OCI-M2 (cell line): ENCODE results near the gene ERP44.
"Not testable (repeated sequence)": the region's sequence is repeated elsewhere in the genome, so short reads cannot be mapped to it uniquely, and the experiment has no call there.

Source experiments
- DNase-seq: peaks from one replicate; lab custom pipeline; 2025; ENCODE audit not compliant: unreplicated experiment; lab: John Stamatoyannopoulos, UW

The ERP44 gene

DNA sequence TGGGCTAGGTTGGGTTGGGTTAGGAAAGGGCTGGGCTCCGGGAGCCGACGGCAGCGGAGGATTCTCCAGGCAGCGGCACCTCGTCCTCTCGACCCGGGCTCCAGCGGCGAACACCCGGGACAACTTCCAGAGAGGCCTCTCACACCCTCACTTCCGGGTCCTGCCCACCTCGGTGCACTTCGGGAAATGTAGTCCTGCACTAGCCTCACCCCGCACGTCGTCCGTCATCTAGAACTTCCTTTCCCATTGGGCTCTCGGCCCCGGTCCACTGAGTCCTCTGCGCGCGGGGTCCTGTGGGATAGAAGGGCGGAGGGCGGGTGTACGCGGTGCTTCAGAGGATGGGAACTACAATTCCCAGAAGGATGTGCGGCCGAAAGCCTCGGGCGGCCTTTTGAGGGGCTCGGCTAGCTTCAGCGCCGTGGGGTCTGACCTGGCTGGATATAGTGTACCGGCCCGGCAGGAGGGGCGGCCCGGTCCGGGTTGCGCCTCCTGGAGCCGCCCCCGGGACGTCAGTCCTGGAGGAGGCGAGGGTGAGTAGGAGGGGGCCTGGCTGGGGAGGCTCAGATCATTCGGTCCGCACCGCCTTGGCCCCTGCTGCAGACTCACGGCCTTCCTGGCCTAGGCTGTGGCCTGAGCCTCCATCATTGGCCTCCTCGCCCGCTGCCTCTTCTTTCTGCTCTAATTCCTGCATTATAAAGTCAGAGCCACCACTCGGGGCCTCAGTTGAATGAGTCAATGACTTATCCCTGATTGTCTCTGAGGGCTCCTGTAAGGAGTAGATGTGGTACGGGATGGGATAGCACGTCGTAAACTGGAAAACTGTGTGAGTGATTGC, at the start of gene ERP44, which contains the start of gene INVS:
Gene ERP44 (minus strand): TSS at position 114 of the 835 bp plus-strand sequence. CDS start 160 bp downstream, outside the sequence.
Gene INVS (plus strand): TSS at position 357 of the 835 bp plus-strand sequence. CDS start 5,279 bp downstream, outside the sequence.
- peak; percentile 61 for DNase-seq

DNA sequence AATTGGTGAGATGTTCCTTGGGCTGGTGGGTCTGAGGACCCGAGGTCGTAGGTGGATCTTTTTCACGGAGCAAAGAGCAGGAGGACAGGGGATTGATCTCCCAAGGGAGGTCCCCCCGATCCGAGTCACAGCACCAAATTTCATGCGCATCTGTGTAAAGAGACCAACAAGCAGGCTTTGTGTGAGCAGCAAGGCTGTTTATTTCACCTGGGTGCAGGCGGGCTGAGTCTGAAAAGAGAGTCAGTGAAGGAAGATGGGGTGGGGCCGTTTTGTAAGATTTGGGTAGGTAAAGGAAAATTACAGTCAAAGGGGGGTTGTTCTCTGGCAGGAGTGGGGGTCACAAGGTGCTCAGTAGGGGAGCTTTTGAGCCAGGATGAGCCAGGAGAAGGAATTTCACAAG, 47.2 kb upstream of the ERP44 start:
- not testable (repeated sequence) for DNase-seq

DNA sequence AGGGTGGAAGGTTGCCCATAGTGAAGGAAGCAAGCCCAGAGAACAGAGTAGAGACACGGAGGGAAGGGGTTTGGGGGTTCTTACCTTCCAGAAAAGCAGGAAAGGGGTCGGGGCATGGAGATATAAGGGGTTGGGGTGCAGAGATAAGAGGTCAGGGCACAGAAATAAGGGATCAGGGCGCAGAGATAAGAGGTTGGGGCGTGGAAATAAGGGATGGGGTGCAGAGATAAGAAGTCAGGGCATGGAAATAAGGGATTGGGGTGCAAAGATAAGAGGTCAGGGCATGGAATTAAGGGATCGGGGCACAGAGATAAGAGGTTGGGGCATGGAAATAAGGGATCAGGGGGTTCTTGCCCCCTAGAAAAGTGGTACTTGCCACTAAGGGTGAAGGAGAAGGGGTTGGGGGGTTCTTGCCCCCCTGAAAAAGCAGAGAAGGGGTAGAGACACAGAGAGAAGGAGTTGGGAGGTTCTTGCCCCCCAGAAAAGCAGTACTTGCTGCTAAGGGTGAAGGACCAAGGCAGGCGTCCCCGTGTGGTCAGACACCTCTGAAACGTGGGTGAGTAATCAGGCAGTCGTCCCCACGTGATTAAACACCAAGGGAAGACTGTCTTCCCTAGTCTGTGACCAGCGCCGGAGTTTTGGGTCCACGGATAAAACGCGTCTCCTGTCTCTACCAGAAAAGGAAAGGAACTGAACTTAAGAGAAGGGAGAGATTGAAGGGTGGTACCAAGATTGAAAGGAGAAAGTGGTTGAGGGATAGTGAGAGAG, 46.6 kb upstream of the ERP44 start:
- DNase-seq, result not testable (repeated sequence)

DNA sequence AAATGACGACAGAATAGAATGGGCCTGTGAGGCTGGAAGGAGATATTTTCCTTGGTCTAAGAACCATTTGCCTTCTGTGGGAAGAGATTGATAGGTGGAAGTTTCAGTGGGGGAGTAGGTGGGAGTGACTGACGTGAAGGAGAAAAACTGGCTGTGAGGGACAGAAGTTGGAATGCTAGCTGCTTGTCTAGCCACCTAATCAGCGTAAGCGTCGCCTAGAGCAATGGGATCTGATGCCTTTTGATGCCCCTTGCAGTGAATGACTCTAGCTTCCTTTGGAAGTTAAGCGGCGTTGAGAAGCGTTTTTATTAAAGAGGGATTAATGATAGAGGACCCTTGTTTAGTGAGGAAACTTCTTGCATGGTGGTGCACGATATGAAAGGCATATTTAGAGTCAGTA, 43.1 kb upstream of the ERP44 start:
- DNase-seq, result not testable (repeated sequence)

DNA sequence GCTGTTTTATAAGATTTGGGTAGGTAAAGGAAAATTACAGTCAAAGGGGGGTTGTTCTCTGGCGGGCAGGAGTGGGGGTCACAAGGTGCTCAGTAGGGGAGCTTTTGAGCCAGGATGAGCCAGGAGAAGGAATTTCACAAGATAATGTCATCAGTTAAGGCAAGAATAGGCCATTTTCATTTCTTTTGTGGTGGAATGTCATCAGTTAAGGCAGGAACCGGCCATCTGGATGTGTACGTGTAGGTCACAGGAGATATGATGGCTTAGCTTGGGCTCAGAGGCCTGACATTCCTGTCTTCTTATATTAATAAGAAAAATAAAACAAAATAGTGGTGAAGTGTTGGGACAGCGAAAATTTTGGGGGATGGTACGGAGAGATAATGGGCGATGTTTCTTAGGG, 41.5 kb upstream of the ERP44 start:
- DNase-seq, result not testable (repeated sequence)

DNA sequence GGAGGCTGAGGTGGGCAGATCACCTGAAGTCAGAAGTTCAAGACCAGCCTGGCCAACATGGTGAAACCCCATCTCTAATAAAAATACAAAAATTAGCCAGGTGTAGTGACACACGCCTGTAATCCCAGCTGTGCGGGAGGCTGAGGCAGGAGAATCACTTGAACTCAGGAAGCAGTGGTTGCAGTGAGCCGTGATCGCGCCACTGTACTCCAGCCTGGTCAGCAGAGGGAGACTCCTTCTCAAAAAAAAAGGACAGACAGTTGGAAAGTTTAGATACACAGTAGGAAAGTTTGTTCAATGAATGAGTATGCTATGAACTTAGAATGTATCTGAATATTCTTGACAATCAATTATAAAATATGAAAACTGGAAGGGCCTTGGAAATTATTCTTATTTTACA, 38.0 kb upstream of the ERP44 start:
- DNase-seq, result not testable (repeated sequence)

DNA sequence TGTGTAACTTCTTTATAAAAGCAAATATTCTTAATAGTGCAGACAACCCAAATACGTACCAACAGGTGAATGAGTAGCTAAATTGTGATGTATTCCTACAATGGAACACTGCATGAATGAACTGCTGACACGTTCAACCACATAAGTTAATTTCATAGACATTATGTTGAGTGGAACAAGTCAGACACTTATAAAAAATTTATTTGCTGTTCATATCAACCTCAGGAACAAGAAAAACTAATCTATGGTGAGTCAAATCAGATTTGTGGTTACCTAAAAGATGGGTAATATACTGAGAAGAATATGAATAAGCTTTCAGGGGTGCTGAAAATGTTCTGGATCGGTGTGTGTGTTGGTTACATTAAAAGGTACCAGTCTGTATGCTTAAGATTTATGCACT, 35.9 kb upstream of the ERP44 start:
- DNase-seq, result no peak

DNA sequence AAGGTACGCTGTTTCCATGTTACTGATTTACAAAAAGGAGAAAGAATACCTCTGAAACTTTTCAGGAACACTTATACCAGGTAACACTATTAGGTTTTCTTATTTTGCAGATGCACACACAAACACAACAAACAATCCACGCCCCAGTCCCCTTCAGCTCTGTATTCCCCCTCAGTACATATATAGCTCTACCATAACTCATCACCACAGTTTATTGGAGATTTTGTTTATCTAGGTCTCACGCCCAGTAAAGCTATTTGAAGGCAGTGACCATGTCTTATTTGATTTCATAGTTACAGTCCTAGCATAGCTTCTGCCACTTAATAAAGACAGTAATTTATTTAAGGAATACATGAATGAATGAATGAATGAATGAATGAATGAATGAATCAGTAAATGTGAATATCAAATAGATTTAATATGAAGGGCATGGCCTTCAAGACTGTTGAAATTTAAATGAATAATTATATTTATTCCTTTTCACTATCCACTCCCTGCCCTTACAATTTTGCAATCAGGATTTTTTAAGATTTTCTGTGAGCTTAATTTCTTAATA, 33.2 kb upstream of the ERP44 start:
- no peak for DNase-seq

DNA sequence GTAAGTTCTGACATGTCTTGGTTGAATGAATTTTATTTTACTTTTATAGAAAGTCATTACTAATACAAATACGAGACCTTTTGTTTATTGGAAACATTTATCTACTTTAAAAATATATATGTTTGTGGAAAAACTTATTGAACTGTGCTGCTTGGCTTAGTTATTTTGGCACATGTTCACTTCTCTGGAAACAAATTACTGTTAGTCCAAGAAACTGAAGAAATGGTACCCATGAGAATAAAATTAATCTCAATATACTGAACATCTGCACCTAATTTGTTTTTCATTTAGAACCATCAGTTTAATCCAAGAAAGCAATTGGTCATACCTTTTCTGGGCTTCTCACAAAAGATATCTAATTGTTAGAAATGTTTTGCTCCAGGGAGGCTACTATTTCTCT, 32.4 kb upstream of the ERP44 start:
- DNase-seq, result no peak

DNA sequence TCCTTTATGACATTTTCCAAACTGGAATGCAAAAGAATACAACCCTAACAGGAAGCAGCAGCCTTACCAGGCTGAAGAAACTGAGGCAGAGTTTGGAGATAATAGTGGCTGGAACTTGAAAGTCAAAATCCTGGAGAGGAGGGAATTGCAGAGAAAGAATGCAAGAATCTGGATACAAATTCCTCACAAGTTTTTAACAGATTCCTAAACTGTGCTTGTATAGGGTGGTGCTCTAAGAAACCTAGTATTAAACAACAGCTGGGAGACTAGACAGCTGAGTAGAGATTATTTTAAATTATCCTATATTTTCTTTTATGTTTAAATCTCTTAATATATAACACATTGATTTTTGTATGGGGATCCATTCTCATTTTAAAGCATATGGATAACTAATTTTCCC, 31.0 kb upstream of the ERP44 start:
- no peak for DNase-seq

DNA sequence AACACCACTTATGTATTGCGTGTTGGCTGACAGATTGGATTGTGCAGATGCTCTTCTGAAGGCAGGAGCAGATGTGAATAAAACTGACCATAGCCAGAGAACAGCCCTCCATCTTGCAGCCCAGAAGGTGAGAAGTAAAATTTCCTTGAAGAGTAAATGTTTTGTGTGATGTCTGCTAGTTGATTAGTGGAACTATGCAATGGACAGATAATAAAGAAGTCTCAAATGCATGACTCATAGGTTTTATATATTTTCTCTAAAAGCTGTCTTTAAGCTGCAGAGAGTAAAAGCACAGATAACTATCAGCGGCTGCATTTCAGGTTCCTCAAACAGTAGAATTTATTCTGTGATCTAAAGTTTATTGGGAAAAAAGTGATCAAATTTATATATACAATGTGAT, 27.6 kb upstream of the ERP44 start:
- DNase-seq, result no peak

DNA sequence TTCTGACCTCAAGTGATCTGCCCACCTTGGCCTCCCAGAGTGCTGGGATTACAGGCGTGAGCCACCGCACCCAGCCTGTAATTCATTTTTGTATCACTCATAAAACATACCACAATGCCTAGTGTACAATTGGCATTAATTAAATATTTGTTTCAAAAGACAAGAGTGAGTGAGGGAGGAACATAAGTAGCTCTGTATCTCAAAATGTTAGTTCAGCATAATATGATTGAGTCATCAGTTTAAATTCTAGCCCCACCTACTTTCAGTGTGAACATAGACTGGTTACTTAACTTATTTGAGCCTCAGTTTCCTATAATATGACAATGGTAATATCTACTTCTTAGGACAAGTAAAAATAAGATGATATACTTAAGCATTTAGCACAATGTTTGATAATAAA, 27.1 kb upstream of the ERP44 start:
- DNase-seq, result no peak

DNA sequence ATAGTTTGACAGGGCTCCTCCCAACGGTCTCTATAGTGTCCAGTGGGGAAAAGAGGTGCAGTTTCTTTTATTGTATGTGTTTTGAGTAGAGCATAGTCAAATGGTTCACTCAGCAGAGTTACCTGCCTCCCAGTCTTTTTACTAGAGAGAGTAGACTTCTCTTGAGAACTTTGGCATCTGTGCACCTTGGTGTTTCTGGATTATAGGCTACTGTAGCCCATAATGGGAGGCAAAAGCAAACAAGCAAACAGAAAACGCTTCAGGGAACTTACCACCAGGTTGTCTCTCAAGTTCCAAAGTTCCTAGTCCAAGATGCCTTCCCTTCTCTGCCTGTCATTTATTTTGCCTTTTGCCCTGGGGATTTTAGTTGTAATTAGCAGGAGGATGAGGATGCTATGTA, 26.4 kb upstream of the ERP44 start:
- DNase-seq, result no peak

DNA sequence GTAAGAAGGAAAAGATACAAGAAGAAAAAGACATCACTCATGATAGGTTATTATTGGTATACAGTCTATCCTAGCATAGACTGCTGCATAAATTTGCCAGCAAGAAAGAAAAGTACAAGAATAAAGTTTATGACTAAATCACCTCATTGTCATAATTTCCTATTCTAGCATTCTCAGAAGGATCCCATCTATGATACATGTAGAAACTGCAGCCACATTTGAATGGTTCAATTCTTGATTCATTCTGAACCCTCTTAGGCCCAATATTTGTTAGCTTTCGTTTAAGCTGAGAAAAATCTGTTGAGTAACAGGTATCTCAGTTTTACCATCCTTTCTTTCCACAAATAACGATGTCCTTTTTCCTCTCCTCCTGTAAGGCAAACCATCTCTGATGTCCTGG, 21.5 kb upstream of the ERP44 start:
- DNase-seq, result no peak

DNA sequence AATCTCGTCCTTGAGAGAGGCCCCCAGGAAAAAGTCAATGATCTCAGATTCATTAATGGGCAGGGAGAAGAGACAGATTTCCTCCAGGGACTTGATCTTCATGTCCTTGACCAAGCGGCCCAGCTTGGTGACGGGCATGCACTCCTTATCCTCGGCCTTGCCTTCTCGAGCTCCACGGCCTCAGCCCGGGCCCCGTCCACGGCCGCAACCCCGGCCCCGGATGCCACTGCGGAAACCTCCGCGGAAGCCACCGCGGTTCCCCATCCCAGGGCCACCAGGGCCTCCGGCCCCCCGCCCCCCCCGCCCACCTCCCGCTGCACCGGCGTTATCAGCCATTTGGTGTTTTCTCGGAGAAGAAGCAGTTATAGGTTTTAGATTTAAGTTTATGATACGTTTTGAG, 18.5 kb upstream of the ERP44 start:
- DNase-seq, result no peak

DNA sequence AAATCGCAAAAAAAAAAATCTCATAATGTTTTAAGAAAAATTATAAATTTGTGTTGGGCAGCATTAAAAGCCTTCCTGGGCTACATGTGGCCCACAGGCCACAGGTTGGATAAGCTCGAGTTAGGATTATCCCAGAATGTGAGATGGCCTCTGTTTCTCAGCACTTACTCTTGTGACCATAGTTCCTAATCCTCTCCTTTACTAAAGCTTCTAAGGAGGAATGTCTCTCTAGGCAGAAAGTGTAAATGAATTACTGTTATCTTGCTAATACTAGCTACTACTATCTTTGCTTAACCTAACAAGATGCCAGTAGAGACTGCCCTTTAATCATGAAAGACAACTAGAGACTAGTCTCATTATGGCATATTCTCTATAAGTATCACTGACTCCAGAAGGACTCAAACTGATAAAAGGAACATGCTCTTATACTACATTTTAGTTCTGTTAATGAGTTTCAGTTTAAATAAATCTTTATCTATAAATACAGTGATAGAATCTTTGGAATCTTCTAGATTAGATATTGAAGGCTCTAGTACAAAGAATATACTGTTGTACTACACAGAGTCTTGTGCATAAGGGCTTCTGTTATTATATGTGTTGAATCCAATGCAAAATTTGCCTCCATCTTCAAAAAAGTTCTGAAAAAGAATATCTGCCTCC, 14.0 kb upstream of the ERP44 start:
- no peak for DNase-seq

DNA sequence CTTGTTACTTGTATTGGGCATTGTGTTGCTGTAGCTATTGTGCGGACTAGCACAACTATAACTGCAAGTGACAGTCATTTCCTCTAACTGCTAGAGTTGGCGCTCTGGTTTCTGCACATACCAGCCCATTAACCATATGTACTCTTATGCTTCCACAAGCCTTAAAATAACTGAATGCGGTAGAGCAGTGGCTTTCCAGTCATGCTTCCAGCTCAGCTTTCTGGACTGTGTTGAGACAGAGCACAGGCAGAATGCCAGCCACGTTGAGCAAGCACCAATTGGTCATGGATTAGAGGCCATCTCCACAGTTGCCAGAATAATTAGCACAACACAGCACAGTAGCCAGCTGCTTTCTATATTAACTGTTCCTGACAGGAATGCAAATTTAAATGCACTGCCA, 12.4 kb upstream of the ERP44 start:
- no peak for DNase-seq

DNA sequence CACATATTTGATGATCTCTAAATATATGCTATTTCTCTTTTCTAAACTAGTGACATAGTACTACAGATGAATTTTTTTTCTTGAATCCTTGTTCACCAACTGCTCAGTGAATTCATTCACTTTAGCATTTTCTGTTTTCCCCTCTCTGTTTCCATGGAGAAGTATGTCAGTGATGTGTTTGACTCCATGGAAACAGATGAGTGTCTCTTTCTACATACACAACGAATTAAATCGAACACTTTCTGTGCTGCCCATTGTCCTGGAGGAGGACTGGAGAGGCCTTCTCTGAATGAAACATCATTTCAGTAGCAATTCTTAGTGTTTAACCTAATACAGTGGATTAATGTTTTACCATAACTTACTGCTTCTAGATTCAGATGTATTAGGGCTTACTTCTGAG, 9.8 kb upstream of the ERP44 start:
- DNase-seq, result no peak

DNA sequence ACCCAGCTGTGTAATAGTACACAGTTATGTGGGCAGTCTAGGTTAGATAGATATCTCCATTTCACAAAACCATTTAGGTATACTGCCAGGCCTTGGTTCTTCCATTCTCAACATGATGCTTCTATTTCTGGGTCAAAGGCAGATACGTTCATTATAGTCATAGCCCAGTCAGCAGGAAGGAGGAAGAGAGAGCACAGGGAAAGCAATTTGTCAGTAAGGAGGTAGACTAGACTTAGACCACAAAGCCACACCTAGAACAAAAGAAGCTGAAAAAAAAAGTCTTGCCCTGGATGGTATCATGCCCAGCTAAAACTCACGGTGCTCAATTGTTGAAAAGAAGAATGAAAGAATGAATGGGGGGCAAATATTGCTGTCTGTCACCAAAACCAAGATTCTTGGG, 7.8 kb upstream of the ERP44 start:
- DNase-seq, result no peak

DNA sequence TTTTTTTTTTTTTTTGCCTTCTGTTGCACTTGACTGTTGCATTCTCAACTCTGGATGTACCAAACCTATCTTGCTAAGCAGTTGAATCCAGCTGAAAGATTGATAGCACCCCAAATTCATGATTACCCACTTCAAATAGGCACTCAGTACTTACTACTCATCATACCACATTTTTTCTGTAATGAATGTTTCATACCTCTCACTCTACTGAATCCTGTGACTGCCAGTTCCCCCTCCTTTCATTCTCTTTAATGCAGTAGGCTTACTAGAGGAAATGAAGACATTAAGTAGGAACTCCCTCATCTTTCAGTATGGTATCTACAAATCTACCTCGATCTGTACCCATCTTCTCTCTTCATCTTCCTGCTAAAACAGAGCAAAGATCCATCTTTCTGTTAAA, 7.1 kb upstream of the ERP44 start:
- DNase-seq, result no peak

DNA sequence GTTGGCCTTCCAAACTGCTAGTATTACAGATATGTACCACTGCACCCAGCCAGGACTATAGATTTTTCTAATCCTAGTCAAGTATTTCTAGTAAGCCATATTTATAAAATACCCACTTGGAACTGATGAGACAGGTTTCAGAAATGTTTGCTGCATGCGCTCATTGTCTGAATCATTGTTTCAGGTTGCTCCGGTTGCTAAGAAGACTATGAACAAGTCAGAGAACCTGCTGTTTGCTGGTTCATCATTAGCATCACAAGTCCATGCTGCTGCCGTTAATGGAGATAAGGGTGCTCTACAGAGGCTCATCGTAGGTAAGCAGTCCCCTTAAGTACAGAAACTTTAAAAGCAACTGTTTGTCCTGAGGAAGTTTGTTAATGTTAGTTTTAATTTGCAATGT, 5.5 kb upstream of the ERP44 start:
- DNase-seq, result no peak
